SK-N-MC (cell line): Measurements from ENCODE around the gene ZFHX2.

Experiments used
- EZH2 ChIP-seq: fragments of 200-600 bp; sonication (generic); IDR thresholded peaks from one replicate; pipeline ENCODE4 v1.6.1; 2017; ENCODE audit warnings: antibody characterized with exemption
- FOXP2 ChIP-seq: optimal IDR thresholded peaks from 2 replicates; pipeline ENCODE3; 2011; ENCODE audit warnings: mild to moderate bottlenecking, moderate library complexity; ENCODE audit not compliant: insufficient read depth; ENCODE audit errors: extremely low read length, control extremely low read depth
- POLR2AphosphoS5 ChIP-seq: IDR thresholded peaks from 2 replicates; pipeline ENCODE4 v1.6.1; 2012; ENCODE audit warnings: mild to moderate bottlenecking, low read depth, low read length, borderline replicate concordance

- TF ChIP-seq EZH2: no peak
- no peak for TF ChIP-seq POLR2AphosphoS5
- no peak for TF ChIP-seq FOXP2
Observed at GRCh38 chr14:23483236-23483854, 68.2 kb downstream of the ZFHX2 start.
